Neural progenitor cell (in vitro differentiated cells): ENCODE data around the gene HRH4. TPM values are rescaled to one million over a fixed set of nuclear protein-coding genes. Genes with fewer than 3 reads are reported as not detected.

Experiments
- DNase-seq: peaks from one replicate; pipeline ENCODE4 v3.0.0-alpha.2; 2016; ENCODE audit warnings: low spot score
- H2AFZ ChIP-seq: fragments of 200-600 bp; sonication (generic); replicated peaks from 2 replicates; pipeline ENCODE4 v1.6.1; 2016; ENCODE audit warnings: antibody characterized with exemption
- H3F3A ChIP-seq: fragments of 200-600 bp; sonication (generic); 2 replicates; pipeline ENCODE4 v1.6.1; 2016; ENCODE audit warnings: antibody characterized with exemption, low read depth
- H3K27ac ChIP-seq: fragments of 200-600 bp; sonication (generic); 2 replicates; pipeline ENCODE4 v1.5.1; 2016; ENCODE audit warnings: mild to moderate bottlenecking
- H3K27me3 ChIP-seq: fragments of 200-600 bp; sonication (generic); 2 replicates; pipeline ENCODE4 v1.6.1; 2016; ENCODE audit warnings: mild to moderate bottlenecking, moderate library complexity
- H3K36me3 ChIP-seq: fragments of 200-600 bp; sonication (generic); 2 replicates; pipeline ENCODE4 v1.5.1; 2016
- H3K4me1 ChIP-seq: fragments of 200-600 bp; sonication (generic); 2 replicates; pipeline ENCODE4 v1.6.1; 2016; ENCODE audit warnings: mixed run types
- H3K4me2 ChIP-seq: fragments of 200-600 bp; sonication (generic); 2 replicates; pipeline ENCODE4 v1.6.1; 2016
- H3K4me3 ChIP-seq: fragments of 200-600 bp; sonication (generic); 2 replicates; pipeline ENCODE4 v1.5.1; 2016
- H3K79me2 ChIP-seq: fragments of 200-600 bp; sonication (generic); 2 replicates; pipeline ENCODE4 v1.6.1; 2016; ENCODE audit warnings: low read depth
- H3K9ac ChIP-seq: fragments of 200-600 bp; sonication (generic); 2 replicates; pipeline ENCODE4 v1.6.1; 2016
- H3K9me3 ChIP-seq: fragments of 200-600 bp; sonication (generic); 2 replicates; pipeline ENCODE4 v1.5.1; 2016; ENCODE audit warnings: low read depth
- H4K20me1 ChIP-seq: fragments of 200-600 bp; sonication (generic); 2 replicates; pipeline ENCODE4 v1.6.1; 2016; ENCODE audit warnings: low read depth
- H3K27ac Mint-ChIP-seq: 3 replicates; pipeline ENCODE4 v1.8.0; 2021; ENCODE audit warnings: mixed read lengths
- H3K27me3 Mint-ChIP-seq: 2 replicates; pipeline ENCODE4 v1.8.0; 2022; ENCODE audit warnings: low read depth, mild to moderate bottlenecking, inconsistent platforms, moderate library complexity, mixed read lengths; ENCODE audit not compliant: insufficient read depth
- H3K36me3 Mint-ChIP-seq: 3 replicates; pipeline ENCODE4 v1.8.0; 2021; ENCODE audit warnings: mixed read lengths
- H3K4me1 Mint-ChIP-seq: 3 replicates; pipeline ENCODE4 v1.8.0; 2021; ENCODE audit warnings: mixed read lengths
- H3K4me3 Mint-ChIP-seq: 3 replicates; pipeline ENCODE4 v1.8.0; 2021; ENCODE audit warnings: mild to moderate bottlenecking, moderate library complexity, mixed read lengths
- H3K9me3 Mint-ChIP-seq: 3 replicates; pipeline ENCODE4 v1.8.0; 2020; ENCODE audit warnings: mixed read lengths
- EZH2 ChIP-seq: fragments of 200-600 bp; sonication (generic); IDR thresholded peaks from 2 replicates; pipeline ENCODE4 v1.6.1; 2017; ENCODE audit warnings: antibody characterized with exemption, mild to moderate bottlenecking, moderate library complexity
- EZH2phosphoT487 ChIP-seq: fragments of 200-600 bp; sonication (generic); IDR thresholded peaks from 2 replicates; pipeline ENCODE4 v1.6.1; 2017; ENCODE audit warnings: antibody characterized with exemption
- total RNA-seq: library from RNA; depleted of rRNA; stranded (reverse); fragments of >200 nt; gene quantifications from 2 replicates; pipeline ENCODE4 v1.2.3, GENCODE V29; 2015; ENCODE audit warnings: low replicate concordance
- TF ChIP-seq, protein P1 (sequence below): fragments of 200-600 bp; sonication (generic); IDR thresholded peaks from 2 replicates; pipeline ENCODE4 v1.5.1; 2017; ENCODE audit warnings: antibody characterized with exemption, mild to moderate bottlenecking

Gene HRH4
- total RNA-seq, 1 donor from 2014 or later, result 0.13 TPM

DNA sequence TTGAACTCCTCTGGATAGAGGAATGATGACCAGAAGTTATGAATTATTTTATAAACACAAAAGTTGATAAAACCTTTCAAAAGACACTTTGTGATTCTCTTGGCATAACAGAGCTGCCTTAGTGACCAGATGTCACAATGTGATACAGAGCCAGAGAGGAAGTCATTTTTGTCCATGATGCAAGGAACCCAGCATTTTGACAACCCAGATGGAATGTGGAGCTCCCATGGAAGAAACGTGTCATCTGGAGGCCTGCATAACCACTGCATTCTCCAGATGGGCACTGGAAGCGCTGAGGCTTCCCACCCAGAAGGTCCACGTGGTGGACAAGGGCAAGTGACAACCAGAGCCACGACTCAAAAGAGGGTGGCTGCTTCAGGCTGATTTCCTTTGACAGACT is 30.1 kb downstream of the HRH4 start:
- Histone ChIP-seq H3F3A (peaks cover 9% of the 10 kb centered on the region), H3K27me3 (no peaks in the 10 kb centered on the region), H3K27ac (no peak overlapping the region), H3K4me3 (no peak overlapping the region), H2AFZ (no peak overlapping the region), H3K36me3 (no peaks in the 10 kb centered on the region), H3K9me3 (no peaks in the 10 kb centered on the region), H3K4me1 (no peaks in the 10 kb centered on the region), H3K79me2 (no peaks in the 10 kb centered on the region), H3K9ac (no peak overlapping the region), H3K4me2 (no peak overlapping the region), H4K20me1 (no peaks in the 10 kb centered on the region)
- no peaks in the 10 kb centered on the region for H3K36me3 Mint-ChIP-seq
- H3K27ac Mint-ChIP-seq, result no peak overlapping the region
- no peak overlapping the region for H3K4me3 Mint-ChIP-seq
- DNase-seq, result no peak
- peaks cover 40% of the 10 kb centered on the region for H3K4me1 Mint-ChIP-seq
- H3K9me3 Mint-ChIP-seq, result peaks cover 7% of the 10 kb centered on the region
- H3K27me3 Mint-ChIP-seq, result peaks cover 4% of the 10 kb centered on the region
- TF ChIP-seq, protein P1, sequence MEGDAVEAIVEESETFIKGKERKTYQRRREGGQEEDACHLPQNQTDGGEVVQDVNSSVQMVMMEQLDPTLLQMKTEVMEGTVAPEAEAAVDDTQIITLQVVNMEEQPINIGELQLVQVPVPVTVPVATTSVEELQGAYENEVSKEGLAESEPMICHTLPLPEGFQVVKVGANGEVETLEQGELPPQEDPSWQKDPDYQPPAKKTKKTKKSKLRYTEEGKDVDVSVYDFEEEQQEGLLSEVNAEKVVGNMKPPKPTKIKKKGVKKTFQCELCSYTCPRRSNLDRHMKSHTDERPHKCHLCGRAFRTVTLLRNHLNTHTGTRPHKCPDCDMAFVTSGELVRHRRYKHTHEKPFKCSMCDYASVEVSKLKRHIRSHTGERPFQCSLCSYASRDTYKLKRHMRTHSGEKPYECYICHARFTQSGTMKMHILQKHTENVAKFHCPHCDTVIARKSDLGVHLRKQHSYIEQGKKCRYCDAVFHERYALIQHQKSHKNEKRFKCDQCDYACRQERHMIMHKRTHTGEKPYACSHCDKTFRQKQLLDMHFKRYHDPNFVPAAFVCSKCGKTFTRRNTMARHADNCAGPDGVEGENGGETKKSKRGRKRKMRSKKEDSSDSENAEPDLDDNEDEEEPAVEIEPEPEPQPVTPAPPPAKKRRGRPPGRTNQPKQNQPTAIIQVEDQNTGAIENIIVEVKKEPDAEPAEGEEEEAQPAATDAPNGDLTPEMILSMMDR, result no peak
- TF ChIP-seq EZH2 (no peak), EZH2phosphoT487 (no peak)

DNA sequence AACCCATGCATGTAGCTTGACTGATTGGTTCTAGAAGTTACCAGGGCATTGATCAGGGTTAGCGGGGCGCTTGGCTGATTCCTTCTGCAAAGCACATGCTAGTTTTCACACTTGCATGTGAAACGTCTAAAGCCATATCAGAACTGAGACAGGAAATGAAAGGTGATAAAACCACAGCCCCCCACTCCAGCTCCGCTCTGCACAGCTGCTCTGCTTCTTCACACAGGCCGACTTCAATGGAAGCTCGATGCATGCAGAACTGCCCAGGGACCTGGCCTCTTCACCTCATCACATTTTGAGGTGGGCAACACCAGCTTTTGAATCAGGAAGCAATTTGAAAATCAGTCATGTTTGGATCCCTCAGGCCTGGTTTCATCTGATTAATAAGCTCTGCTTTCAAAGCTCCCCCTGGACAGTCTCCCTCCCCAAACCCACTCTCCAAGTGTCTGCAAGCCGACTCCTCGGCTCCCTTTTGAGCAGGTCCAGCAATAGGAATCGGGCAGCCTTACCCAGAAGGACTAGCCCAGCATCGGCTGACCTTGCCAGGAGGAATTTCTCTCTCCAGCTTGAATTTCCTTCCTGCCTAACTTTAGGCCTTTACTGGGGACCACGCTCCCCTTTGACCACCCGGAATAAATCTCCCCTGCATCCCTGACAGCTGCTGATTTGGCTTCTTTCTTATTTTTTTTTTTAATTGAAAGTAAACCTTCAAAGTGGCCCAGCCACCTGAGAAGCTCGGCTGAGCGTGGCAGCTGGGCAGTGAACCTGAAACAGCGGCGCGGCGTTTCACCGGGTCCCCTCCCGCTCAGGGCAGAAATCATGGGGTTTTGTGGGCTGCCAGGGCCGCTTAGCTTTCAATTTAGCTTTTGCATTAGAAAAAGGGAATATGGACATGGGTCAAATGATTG is 31.7 kb downstream of the HRH4 start:
- Histone ChIP-seq H3K79me2 (no peaks in the 10 kb centered on the region), H3K4me1 (no peaks in the 10 kb centered on the region), H3K4me2 (no peak overlapping the region), H3K36me3 (no peaks in the 10 kb centered on the region), H3F3A (peaks cover 9% of the 10 kb centered on the region), H2AFZ (no peak overlapping the region), H3K9me3 (no peaks in the 10 kb centered on the region), H3K27me3 (no peaks in the 10 kb centered on the region), H3K27ac (no peak overlapping the region), H3K9ac (no peak overlapping the region), H4K20me1 (no peaks in the 10 kb centered on the region), H3K4me3 (no peak overlapping the region)
- H3K9me3 Mint-ChIP-seq, result peaks cover 7% of the 10 kb centered on the region
- peak overlapping the region; percentile 63 for H3K4me3 Mint-ChIP-seq
- peak overlapping the region; percentile 9 for H3K27ac Mint-ChIP-seq
- no peak for DNase-seq
- no peaks in the 10 kb centered on the region for H3K36me3 Mint-ChIP-seq
- H3K27me3 Mint-ChIP-seq, result peaks cover 4% of the 10 kb centered on the region
- TF ChIP-seq, protein P1, result no peak
- TF ChIP-seq EZH2phosphoT487 (no peak), EZH2 (no peak)
- peaks cover 35% of the 10 kb centered on the region for H3K4me1 Mint-ChIP-seq

DNA sequence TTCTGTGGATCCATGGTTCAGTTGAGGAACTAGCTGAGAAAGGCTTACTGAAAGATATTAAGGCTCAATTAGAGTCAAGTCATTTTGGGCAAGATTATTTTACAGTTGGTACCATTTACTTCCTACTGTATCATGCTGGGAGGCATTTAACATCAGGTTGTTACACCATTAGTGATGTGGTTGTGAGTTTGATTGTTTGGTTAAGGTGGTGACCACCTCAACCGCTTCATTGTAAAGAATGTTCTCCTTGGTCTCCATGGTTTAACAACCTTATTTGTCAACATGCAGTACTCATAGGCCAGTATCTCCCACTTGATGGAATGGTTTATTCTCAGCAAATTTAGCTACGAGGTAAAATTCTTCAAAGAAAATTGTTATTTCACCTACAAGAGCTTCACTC is 34.1 kb downstream of the HRH4 start:
- no peaks in the 10 kb centered on the region for H3K4me1 ChIP-seq
- peaks cover 7% of the 10 kb centered on the region for H3K9me3 Mint-ChIP-seq
- H3K36me3 ChIP-seq, result no peaks in the 10 kb centered on the region
- no peak overlapping the region for H3K4me3 Mint-ChIP-seq
- H3K9ac ChIP-seq, result no peak overlapping the region
- no peak overlapping the region for H3K4me3 ChIP-seq
- TF ChIP-seq EZH2phosphoT487 (no peak), EZH2 (no peak)
- TF ChIP-seq, protein P1, result no peak
- H3F3A ChIP-seq, result peaks cover 9% of the 10 kb centered on the region
- H4K20me1 ChIP-seq, result no peaks in the 10 kb centered on the region
- H3K4me2 ChIP-seq, result no peak overlapping the region
- DNase-seq, result no peak
- H3K9me3 ChIP-seq, result no peaks in the 10 kb centered on the region
- H3K36me3 Mint-ChIP-seq, result peaks cover 2% of the 10 kb centered on the region
- H3K79me2 ChIP-seq, result no peaks in the 10 kb centered on the region
- peaks cover 25% of the 10 kb centered on the region for H3K4me1 Mint-ChIP-seq
- H2AFZ ChIP-seq, result no peak overlapping the region
- H3K27me3 Mint-ChIP-seq, result peaks cover 2% of the 10 kb centered on the region
- no peak overlapping the region for H3K27ac Mint-ChIP-seq
- H3K27ac ChIP-seq, result no peak overlapping the region
- H3K27me3 ChIP-seq, result no peaks in the 10 kb centered on the region
